ENCODE measurements around the gene MS4A4A.
"Not testable (repeated sequence)": the region's sequence is repeated elsewhere in the genome, so short reads cannot be mapped to it uniquely, and the experiment has no call there.

Gene MS4A4A

DNA sequence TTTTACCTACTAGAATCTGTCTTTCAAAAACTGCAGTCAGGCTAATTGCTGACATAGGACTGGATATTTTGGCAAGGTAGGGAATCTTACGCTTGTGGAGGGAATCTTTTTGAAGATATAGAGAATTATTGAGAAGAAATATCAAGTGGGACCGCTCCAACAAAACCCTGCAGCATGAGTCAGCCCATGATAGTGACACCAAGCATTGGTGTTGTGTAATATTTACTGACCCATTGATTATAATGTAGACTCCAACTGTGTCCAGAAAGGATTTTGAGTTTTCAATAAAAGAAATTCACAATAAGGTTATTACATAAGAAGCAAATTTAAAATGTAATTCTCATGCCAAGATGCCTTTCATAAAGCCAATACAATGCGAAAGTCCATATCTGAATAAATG is 20.7 kb downstream of the MS4A4A start:
- TF ChIP-seq, protein P1, sequence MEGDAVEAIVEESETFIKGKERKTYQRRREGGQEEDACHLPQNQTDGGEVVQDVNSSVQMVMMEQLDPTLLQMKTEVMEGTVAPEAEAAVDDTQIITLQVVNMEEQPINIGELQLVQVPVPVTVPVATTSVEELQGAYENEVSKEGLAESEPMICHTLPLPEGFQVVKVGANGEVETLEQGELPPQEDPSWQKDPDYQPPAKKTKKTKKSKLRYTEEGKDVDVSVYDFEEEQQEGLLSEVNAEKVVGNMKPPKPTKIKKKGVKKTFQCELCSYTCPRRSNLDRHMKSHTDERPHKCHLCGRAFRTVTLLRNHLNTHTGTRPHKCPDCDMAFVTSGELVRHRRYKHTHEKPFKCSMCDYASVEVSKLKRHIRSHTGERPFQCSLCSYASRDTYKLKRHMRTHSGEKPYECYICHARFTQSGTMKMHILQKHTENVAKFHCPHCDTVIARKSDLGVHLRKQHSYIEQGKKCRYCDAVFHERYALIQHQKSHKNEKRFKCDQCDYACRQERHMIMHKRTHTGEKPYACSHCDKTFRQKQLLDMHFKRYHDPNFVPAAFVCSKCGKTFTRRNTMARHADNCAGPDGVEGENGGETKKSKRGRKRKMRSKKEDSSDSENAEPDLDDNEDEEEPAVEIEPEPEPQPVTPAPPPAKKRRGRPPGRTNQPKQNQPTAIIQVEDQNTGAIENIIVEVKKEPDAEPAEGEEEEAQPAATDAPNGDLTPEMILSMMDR (IDR thresholded peaks at IDR 0.05; ENCODE audit: low read depth, low read length): no peak
- no peak for DNase-seq (ENCODE audit: low read depth in 2 of 2)
- H3K4me3 ChIP-seq (replicated peaks in 1 of 2; ENCODE audit: low read depth in 2 of 2, low read length in 2 of 2): no peak overlapping the region

DNA sequence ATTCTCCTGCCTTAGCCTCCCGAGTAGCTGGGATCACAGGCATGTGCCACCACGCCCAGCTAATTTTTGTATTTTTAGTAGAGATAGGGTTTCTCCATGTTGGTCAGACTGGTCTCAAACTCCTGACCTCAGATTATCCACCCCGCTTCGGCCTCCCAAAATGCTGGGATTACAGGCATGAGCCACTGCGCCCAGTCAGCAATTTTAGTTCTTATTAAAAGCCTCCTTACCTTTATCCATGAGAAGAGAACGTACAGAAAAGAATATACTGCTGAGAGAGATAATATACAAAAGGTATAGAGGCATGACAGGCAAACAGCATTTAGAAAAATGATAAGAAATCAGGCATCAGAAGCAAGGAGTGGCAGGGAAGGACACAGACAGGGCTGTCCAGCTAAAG is 21.4 kb downstream of the MS4A4A start:
- DNase-seq (ENCODE audit: low read depth in 2 of 2); H3K4me3 ChIP-seq (replicated peaks in 1 of 2; ENCODE audit: low read depth in 2 of 2, low read length in 2 of 2): not testable (repeated sequence)

DNA sequence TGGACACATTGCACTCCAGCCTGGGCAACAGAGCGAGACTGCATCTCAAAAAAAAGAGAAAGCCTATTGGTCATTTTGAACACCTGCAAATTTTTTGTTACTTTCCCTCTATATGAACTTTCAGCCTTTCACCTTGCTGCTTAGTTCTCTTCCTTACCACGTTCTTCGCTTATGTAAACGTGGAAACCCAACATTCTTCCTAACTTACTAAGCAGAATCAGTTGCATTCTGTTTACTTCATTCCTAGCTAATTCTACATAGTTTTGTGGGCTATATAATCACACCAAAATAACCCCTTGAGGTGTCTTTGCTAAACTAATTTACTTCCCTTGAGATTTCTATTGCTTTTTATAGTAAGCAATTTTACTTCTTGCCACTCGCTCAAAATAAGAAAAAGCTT is 23.2 kb downstream of the MS4A4A start:
- TF ChIP-seq, protein P1 (IDR thresholded peaks at IDR 0.05; ENCODE audit: low read depth, low read length): no peak
- no peak for DNase-seq (ENCODE audit: low read depth in 2 of 2)
- H3K4me3 ChIP-seq (replicated peaks in 1 of 2; ENCODE audit: low read depth in 2 of 2, low read length in 2 of 2): no peak overlapping the region

DNA sequence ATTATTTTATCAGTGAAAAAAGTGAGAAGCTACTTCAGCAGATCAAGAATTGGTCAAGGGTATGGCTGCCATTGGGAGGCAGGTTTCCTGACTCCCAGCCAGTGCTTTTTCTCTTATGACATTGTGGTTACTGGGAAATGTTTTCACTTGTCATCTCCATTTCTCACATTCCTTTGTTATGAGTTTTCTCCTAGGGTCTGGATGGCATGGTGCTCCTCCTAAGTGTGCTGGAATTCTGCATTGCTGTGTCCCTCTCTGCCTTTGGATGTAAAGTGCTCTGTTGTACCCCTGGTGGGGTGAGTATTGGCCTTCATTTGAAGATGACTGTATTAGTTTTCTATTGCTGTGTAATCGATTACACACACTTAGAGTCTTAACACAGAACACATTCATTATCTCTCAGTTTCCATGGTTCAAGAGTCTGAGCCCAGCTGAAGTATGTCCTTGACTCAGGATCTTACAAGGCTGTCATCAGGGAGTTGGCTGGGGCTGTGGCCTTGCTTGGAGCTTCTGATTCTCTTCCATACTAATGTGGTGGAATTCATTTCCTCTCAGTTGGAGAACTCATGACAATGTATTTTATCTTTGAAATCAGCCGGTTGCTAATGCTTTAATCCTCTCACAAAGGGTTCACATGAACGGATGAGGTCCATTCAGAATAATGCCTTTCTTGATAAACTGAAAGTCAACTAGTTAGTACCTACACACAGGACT is 25.6 kb downstream of the MS4A4A start:
- TF ChIP-seq, protein P1 (IDR thresholded peaks at IDR 0.05; ENCODE audit: low read depth, low read length): no peak
- peak in 1 of 2 donors; percentile 19 for DNase-seq (ENCODE audit: low read depth in 2 of 2)
- H3K4me3 ChIP-seq (replicated peaks in 1 of 2; ENCODE audit: low read depth in 2 of 2, low read length in 2 of 2): no peak overlapping the region

DNA sequence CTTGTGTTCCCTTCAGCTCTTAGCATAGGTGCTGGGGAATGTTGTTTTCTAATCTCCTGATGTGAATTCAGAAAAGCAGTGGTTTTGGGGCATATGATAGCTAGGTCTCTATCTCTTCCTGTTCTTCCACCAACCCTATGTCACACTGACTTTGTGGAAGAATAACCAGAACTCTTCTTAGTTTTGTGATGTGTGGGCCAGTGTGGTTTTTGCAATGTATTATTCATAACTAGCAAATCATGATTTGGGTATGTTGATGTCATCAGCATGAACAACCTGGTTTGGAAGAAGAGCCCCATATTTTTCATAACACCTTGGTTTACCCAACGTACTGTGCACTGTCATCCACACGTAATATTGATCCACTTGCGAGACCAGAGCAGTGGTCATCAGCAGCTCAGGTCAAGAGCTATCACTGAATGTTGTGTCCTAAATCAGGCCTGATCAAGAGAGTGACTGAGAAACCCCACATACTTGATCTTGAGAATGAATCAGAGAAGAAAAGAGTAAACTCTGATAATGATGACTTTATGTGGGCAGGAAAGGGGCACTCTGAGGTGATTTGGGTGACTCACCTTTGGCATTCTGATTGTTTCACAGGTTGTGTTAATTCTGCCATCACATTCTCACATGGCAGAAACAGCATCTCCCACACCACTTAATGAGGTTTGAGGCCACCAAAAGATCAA is 27.2 kb downstream of the MS4A4A start:
- H3K4me3 ChIP-seq (replicated peaks in 1 of 2; ENCODE audit: low read depth in 2 of 2, low read length in 2 of 2): no peak overlapping the region
- no peak for DNase-seq (ENCODE audit: low read depth in 2 of 2)
- TF ChIP-seq, protein P1 (IDR thresholded peaks at IDR 0.05; ENCODE audit: low read depth, low read length): no peak

DNA sequence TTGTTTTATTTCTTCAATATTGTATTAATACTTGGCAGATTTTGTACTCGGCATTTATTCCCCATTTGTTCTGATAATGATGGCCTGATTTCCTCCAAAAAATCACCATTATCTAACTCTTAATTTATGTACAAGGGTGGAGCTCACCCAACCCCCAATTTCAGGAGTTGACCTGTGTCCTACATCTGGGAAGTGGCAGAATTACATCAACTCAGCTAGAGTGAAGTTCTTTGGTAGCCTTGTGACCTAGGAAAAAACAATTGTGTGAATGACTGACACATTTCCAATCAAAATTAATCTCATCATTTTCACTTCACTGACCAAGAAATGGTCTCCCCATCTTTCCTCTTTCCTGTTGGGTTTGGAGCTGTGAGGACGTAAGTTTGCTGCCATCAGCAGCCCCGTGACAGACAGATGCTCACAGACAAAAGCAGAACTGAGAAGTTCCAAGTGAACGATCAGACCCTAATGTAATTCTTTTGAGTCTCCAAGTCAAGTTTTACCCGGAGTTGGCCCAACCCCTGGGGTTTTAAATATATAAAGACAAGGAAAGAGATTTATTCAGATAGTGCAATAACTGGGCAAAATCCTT is 30.0 kb downstream of the MS4A4A start:
- TF ChIP-seq, protein P1 (IDR thresholded peaks at IDR 0.05; ENCODE audit: low read depth, low read length): no peak
- no peak overlapping the region for H3K4me3 ChIP-seq (replicated peaks in 1 of 2; ENCODE audit: low read depth in 2 of 2, low read length in 2 of 2)
- no peak for DNase-seq (ENCODE audit: low read depth in 2 of 2)

DNA sequence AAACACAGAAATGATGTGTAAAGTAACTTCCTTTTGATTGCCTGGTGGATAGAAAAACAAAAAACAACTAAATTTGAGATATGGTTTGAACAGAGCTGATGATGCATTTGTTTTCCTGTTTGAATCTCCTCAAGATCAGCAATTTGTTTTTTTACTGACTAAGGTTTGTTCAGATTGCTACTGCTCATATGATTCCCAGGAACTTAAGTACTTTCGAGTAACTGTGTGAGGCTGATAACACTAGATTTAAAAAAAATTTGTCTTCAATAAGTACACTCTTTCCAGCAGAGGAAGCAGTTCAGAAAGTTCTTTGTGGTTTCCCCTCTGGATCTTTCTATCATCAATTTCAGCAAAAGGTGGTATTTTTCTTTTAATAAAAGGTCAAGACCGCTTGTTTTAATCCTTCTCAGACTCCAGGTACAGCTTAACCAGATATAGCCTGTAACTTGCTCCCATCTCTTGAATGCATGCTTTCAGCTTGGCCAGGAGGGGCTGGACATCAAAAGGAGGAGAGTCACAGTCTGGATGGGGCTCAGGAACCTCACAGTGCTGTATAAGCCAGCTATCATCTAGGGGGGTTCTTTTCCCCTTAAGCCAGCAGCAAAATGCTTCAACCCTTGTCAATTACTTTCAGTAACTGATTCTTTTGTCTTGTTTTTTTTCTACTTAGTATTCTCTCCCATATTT is 34.3 kb downstream of the MS4A4A start:
- no peak overlapping the region for H3K4me3 ChIP-seq (replicated peaks in 1 of 2; ENCODE audit: low read depth in 2 of 2, low read length in 2 of 2)
- TF ChIP-seq, protein P1 (IDR thresholded peaks at IDR 0.05; ENCODE audit: low read depth, low read length): no peak
- peak in 1 of 2 donors; percentile 8 for DNase-seq (ENCODE audit: low read depth in 2 of 2)
